HEK293 (cell line): ENCODE data around the gene PEX3.

ENCODE experiments used
- CTCF ChIA-PET: fragments of 350-600 bp; formaldehyde crosslinking; extraction: SDS; loops from one replicate; lab custom pipeline; 2021; ENCODE audit warnings: antibody characterized with exemption; lab: Yijun Ruan, JAX
- POLR2A ChIA-PET: fragments of 300-600 bp; formaldehyde crosslinking; extraction: SDS; loops from one replicate; lab custom pipeline; 2020; ENCODE audit warnings: antibody characterized with exemption, inconsistent platforms; lab: Yijun Ruan, JAX
- H3K27ac ChIP-seq: fragments of 200-500 bp; sonication (Bioruptor generic); 2 replicates; pipeline ENCODE4 v1.5.1; 2014; ENCODE audit warnings: low read depth, low read length, control low read depth, inconsistent platforms; ENCODE audit errors: extremely low read depth
- H3K36me3 ChIP-seq, 2 experiments: fragments of 200-500 bp in 1 of 2; sonication (Bioruptor generic) in 1 of 2; 1 replicate in 1 of 2; 2 replicates in 1 of 2; pipeline ENCODE4 v1.5.1; 2014 to 2017; ENCODE audit warnings: inconsistent platforms in 2 of 2, low read length in 2 of 2; ENCODE audit not compliant: control insufficient read depth in 2 of 2, insufficient read depth in 1 of 2
- H3K4me1 ChIP-seq: fragments of 200-500 bp; sonication (Bioruptor generic); 2 replicates; pipeline ENCODE4 v1.5.1; 2014; ENCODE audit warnings: mild to moderate bottlenecking, low read length, inconsistent platforms; ENCODE audit not compliant: control insufficient read depth, insufficient read depth
- H3K4me3 ChIP-seq: 2 replicates; pipeline ENCODE4 v1.5.1; 2011; ENCODE audit warnings: low read depth, mild to moderate bottlenecking, control low read depth, low read length, moderate library complexity
- H3K9me3 ChIP-seq: fragments of 200-500 bp; sonication (Bioruptor generic); 2 replicates; pipeline ENCODE4 v1.5.1; 2014; ENCODE audit warnings: low read depth, low read length, inconsistent platforms; ENCODE audit not compliant: control insufficient read depth, insufficient read depth
- AEBP2 ChIP-seq: fragments of 450-650 bp; formaldehyde crosslinking; IDR thresholded peaks from 2 replicates; pipeline ENCODE4 v1.5.1; 2016; ENCODE audit warnings: missing biosample characterization, missing genetic modification characterization, borderline replicate concordance
- GLIS2 ChIP-seq: fragments of 450-650 bp; formaldehyde crosslinking; IDR thresholded peaks from 2 replicates; pipeline ENCODE4 v1.5.1; 2016; ENCODE audit warnings: missing biosample characterization, missing genetic modification characterization
- KLF8 ChIP-seq: fragments of 450-650 bp; formaldehyde crosslinking; IDR thresholded peaks from 2 replicates; pipeline ENCODE4 v1.5.1; 2016; ENCODE audit warnings: missing biosample characterization, missing genetic modification characterization
- SETDB1 ChIP-seq: IDR thresholded peaks from one replicate; pipeline ENCODE4 v1.6.1; 2017; ENCODE audit warnings: mild to moderate bottlenecking, low read length, moderate library complexity, mixed read lengths; ENCODE audit not compliant: insufficient read length
- ZEB2 ChIP-seq: fragments of 450-650 bp; formaldehyde crosslinking; IDR thresholded peaks from 2 replicates; pipeline ENCODE4 v1.5.1; 2016; ENCODE audit warnings: missing biosample characterization, missing genetic modification characterization
- ZFP3 ChIP-seq: fragments of 450-650 bp; formaldehyde crosslinking; IDR thresholded peaks from 2 replicates; pipeline ENCODE4 v1.5.1; 2016; ENCODE audit warnings: low read depth, missing biosample characterization, missing genetic modification characterization
- ZNF121 ChIP-seq: fragments of 450-650 bp; formaldehyde crosslinking; IDR thresholded peaks from 2 replicates; pipeline ENCODE4 v1.5.1; 2016; ENCODE audit warnings: missing biosample characterization, missing genetic modification characterization
- ZNF174 ChIP-seq: fragments of 450-650 bp; formaldehyde crosslinking; IDR thresholded peaks from 2 replicates; pipeline ENCODE4 v1.5.0; 2017; ENCODE audit warnings: missing biosample characterization, mild to moderate bottlenecking, missing genetic modification characterization
- ZNF19 ChIP-seq: fragments of 450-650 bp; formaldehyde crosslinking; IDR thresholded peaks from 2 replicates; pipeline ENCODE4; 2016; ENCODE audit warnings: missing biosample characterization, missing genetic modification characterization, low read depth
- ZNF223 ChIP-seq: fragments of 450-650 bp; formaldehyde crosslinking; IDR thresholded peaks from 2 replicates; pipeline ENCODE4 v1.5.1; 2016; ENCODE audit warnings: missing biosample characterization, missing genetic modification characterization
- ZNF324 ChIP-seq: fragments of 450-650 bp; formaldehyde crosslinking; IDR thresholded peaks from 2 replicates; pipeline ENCODE4 v1.5.1; 2016; ENCODE audit warnings: missing biosample characterization, missing genetic modification characterization
- ZNF37A ChIP-seq: fragments of 450-650 bp; IDR thresholded peaks from 2 replicates; pipeline ENCODE4 v1.5.1; 2018; ENCODE audit warnings: missing biosample characterization, missing genetic modification characterization
- ZNF404 ChIP-seq: fragments of 450-650 bp; formaldehyde crosslinking; IDR thresholded peaks from 2 replicates; pipeline ENCODE4 v1.5.1; 2017; ENCODE audit warnings: missing biosample characterization, missing genetic modification characterization
- ZNF514 ChIP-seq: fragments of 450-650 bp; formaldehyde crosslinking; IDR thresholded peaks from 2 replicates; pipeline ENCODE4 v1.5.1; 2016; ENCODE audit warnings: missing biosample characterization, missing genetic modification characterization
- ZNF549 ChIP-seq: fragments of 450-650 bp; IDR thresholded peaks from 2 replicates; pipeline ENCODE4 v1.5.1; 2018; ENCODE audit warnings: missing biosample characterization, missing genetic modification characterization, mild to moderate bottlenecking, inconsistent platforms, moderate library complexity
- ZNF560 ChIP-seq: fragments of 450-650 bp; formaldehyde crosslinking; IDR thresholded peaks from 2 replicates; pipeline ENCODE4 v1.5.1; 2017; ENCODE audit warnings: missing biosample characterization, missing genetic modification characterization, borderline replicate concordance
- ZNF639 ChIP-seq: fragments of 450-650 bp; formaldehyde crosslinking; IDR thresholded peaks from 2 replicates; pipeline ENCODE4 v1.5.1; 2016; ENCODE audit warnings: missing biosample characterization, missing genetic modification characterization
- ZNF658 ChIP-seq: fragments of 450-650 bp; formaldehyde crosslinking; IDR thresholded peaks from 2 replicates; pipeline ENCODE4; 2016; ENCODE audit warnings: missing biosample characterization, missing genetic modification characterization
- ZSCAN23 ChIP-seq: fragments of 450-650 bp; formaldehyde crosslinking; IDR thresholded peaks from 2 replicates; pipeline ENCODE4 v1.5.1; 2016; ENCODE audit warnings: missing biosample characterization, missing genetic modification characterization
- TF ChIP-seq, protein P1 (sequence below): fragments of 450-650 bp; formaldehyde crosslinking; IDR thresholded peaks from 2 replicates; pipeline ENCODE4 v1.5.1; 2016; ENCODE audit warnings: missing biosample characterization, missing genetic modification characterization
- TF ChIP-seq, protein P2 (sequence below): fragments of 450-650 bp; formaldehyde crosslinking; IDR thresholded peaks from 2 replicates; pipeline ENCODE4 v1.5.1; 2016; ENCODE audit warnings: missing biosample characterization, missing genetic modification characterization

Gene PEX3

GRCh38 chr6:143457563-143458359 is 7.2 kb downstream of the PEX3 start:
- no peaks in the 10 kb centered on the region for H3K4me1 ChIP-seq
- ChIA-PET POLR2A (no interaction called here), CTCF (interaction anchor here (0.6 to 1.5 kb wide), 2 partner anchors 55 to 485 kb away, joined by 5 read pairs; no protein-coding TSS in a partner anchor)
- no peak overlapping the region for H3K4me3 ChIP-seq
- H3K36me3 ChIP-seq, result peaks cover 21 to 33% of the 10 kb centered on the region in 2 experiments
- no peak for TF ChIP-seq ZNF560 (tag by site-specific recombination)
- TF ChIP-seq ZNF324, result no peak
- no peak for TF ChIP-seq ZNF37A (tag by site-specific recombination)
- no peak for TF ChIP-seq KLF8 (tag by site-specific recombination)
- no peak for TF ChIP-seq ZNF639 (tag by site-specific recombination)
- H3K9me3 ChIP-seq, result no peaks in the 10 kb centered on the region
- H3K27ac ChIP-seq, result no peak overlapping the region

DNA sequence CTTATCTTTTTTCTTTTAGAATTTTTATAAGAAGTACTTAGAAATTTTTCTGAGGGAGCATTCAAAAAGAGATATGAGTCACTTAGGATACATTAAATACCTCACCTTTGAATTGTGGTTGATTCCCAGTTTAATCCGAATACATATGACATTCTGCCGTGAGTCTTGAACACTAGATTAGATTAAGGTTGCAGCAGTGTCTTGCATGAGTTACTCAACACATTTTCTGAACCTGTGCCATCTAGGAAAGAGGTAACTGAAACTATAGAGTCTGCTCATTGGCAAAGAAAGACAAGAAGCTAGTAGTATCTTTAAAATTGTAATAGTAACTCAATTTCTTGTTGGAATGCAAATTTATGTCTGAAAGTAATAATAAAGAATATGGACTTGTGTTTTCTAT is 14.9 kb downstream of the PEX3 start:
- Histone ChIP-seq H3K4me1 (no peaks in the 10 kb centered on the region), H3K4me3 (no peak overlapping the region), H3K27ac (no peak overlapping the region), H3K9me3 (no peaks in the 10 kb centered on the region), H3K36me3 (peaks cover 18 to 25% of the 10 kb centered on the region in 2 experiments)
- TF ChIP-seq ZNF658 (tag by site-specific recombination) (no peak), ZNF549 (tag by site-specific recombination) (no peak)
- ChIA-PET POLR2A (no interaction called here), CTCF (no interaction called here)

GRCh38 chr6:143468026-143468425 is 17.4 kb downstream of the PEX3 start:
- H3K36me3 ChIP-seq, result peaks cover 3 to 31% of the 10 kb centered on the region in 2 experiments; a peak in 2 of 3 replicates
- ChIA-PET POLR2A (no interaction called here), CTCF (interaction anchor here (0.9 kb wide), 1 partner anchor 26 kb away, joined by 5 read pairs; no protein-coding TSS in a partner anchor)
- H3K9me3 ChIP-seq, result no peaks in the 10 kb centered on the region
- no peak overlapping the region for H3K4me3 ChIP-seq
- TF ChIP-seq GLIS2 (no peak), ZNF19 (tag by site-specific recombination) (no peak), ZNF514 (no peak), ZNF121 (tag by site-specific recombination) (no peak), ZNF404 (tag by site-specific recombination) (no peak), ZSCAN23 (no peak), ZNF174 (tag by site-specific recombination) (no peak), ZNF223 (tag by site-specific recombination) (no peak), AEBP2 (no peak), SETDB1 (no peak), ZFP3 (tag by site-specific recombination) (no peak), ZEB2 (tag by site-specific recombination) (no peak)
- TF ChIP-seq, protein P1, sequence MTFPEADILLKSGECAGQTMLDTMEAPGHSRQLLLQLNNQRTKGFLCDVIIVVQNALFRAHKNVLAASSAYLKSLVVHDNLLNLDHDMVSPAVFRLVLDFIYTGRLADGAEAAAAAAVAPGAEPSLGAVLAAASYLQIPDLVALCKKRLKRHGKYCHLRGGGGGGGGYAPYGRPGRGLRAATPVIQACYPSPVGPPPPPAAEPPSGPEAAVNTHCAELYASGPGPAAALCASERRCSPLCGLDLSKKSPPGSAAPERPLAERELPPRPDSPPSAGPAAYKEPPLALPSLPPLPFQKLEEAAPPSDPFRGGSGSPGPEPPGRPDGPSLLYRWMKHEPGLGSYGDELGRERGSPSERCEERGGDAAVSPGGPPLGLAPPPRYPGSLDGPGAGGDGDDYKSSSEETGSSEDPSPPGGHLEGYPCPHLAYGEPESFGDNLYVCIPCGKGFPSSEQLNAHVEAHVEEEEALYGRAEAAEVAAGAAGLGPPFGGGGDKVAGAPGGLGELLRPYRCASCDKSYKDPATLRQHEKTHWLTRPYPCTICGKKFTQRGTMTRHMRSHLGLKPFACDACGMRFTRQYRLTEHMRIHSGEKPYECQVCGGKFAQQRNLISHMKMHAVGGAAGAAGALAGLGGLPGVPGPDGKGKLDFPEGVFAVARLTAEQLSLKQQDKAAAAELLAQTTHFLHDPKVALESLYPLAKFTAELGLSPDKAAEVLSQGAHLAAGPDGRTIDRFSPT (tag by site-specific recombination), result no peak
- TF ChIP-seq, protein P2, sequence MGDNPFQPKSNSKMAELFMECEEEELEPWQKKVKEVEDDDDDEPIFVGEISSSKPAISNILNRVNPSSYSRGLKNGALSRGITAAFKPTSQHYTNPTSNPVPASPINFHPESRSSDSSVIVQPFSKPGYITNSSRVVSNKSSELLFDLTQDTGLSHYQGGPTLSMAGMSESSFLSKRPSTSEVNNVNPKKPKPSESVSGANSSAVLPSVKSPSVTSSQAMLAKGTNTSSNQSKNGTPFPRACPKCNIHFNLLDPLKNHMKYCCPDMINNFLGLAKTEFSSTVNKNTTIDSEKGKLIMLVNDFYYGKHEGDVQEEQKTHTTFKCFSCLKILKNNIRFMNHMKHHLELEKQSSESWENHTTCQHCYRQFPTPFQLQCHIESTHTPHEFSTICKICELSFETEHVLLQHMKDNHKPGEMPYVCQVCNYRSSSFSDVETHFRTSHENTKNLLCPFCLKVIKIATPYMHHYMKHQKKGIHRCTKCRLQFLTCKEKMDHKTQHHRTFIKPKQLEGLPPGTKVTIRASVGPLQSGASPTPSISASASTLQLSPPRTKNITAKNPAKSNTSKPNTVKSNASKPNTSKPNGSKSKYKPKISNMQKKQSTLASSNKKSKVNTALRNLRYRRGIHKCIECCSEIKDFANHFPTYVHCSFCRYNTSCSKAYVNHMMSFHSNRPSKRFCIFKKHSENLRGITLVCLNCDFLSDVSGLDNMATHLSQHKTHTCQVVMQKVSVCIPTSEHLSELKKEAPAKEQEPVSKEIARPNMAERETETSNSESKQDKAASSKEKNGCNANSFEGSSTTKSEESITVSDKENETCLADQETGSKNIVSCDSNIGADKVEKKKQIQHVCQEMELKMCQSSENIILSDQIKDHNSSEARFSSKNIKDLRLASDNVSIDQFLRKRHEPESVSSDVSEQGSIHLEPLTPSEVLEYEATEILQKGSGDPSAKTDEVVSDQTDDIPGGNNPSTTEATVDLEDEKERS (tag by site-specific recombination), result no peak
- no peaks in the 10 kb centered on the region for H3K4me1 ChIP-seq
- no peak overlapping the region for H3K27ac ChIP-seq
